Measurements from ENCODE around the gene D2HGDH. TPM values are rescaled to one million over a fixed set of nuclear protein-coding genes. Genes with fewer than 3 reads are reported as not detected.

The D2HGDH gene
- total and polyA plus RNA-seq, 2 of the 13 experiments (the other 11 are each of a cell fraction or from before 2014, with no cell fraction given): 19.2 to 20.3 TPM

- peak; percentile 64; the same call in 1 of the 2 replicates for TF ChIP-seq ZSCAN29 (CRISPR knock-in tag; conservative IDR thresholded peaks at IDR 0.05)
- peak; percentile 94 for TF ChIP-seq ZNF724P (CRISPR knock-in tag; IDR thresholded peaks at IDR 0.05; ENCODE audit: borderline replicate concordance)
- TF ChIP-seq MAFG (CRISPR knock-in tag; IDR thresholded peaks at IDR 0.05): peak; percentile 52; the same call in 1 of the 2 replicates
- TF ChIP-seq WIZ (CRISPR knock-in tag; IDR thresholded peaks at IDR 0.05): no peak; the same call in 1 of the 2 replicates
- TF ChIP-seq ZNF674 (CRISPR knock-in tag; IDR thresholded peaks at IDR 0.05; ENCODE audit: low read depth): no peak; the same call in 1 of the 2 replicates
- TF ChIP-seq PHF20 (CRISPR knock-in tag; IDR thresholded peaks at IDR 0.05): peak; percentile 61
- TF ChIP-seq ZHX2 (IDR thresholded peaks at IDR 0.05; ENCODE audit: low read depth): no peak
- peak; percentile 90 for TF ChIP-seq ZHX2 (CRISPR knock-in tag; IDR thresholded peaks at IDR 0.05; ENCODE audit: borderline replicate concordance)
- TF ChIP-seq KLF6 (CRISPR knock-in tag; IDR thresholded peaks at IDR 0.05): peak; percentile 95
- 0 out of 2 replicates have a peak, but pooled peaks have one; percentile 12 for TF ChIP-seq TMF1 (CRISPR knock-in tag; IDR thresholded peaks at IDR 0.05; ENCODE audit: low read depth)
- 0 out of 2 replicates have a peak, but pooled peaks have one; percentile 65 for TF ChIP-seq CENPT (CRISPR knock-in tag; IDR thresholded peaks at IDR 0.05; ENCODE audit: low read depth)
- peak; percentile 98 for TF ChIP-seq MXD4 (CRISPR knock-in tag; IDR thresholded peaks at IDR 0.05)
- peak; percentile 95 for TF ChIP-seq MAX (IDR thresholded peaks at IDR 0.05)
- peak; percentile 90; the same call in 1 of the 2 replicates for TF ChIP-seq ZNF816 (CRISPR knock-in tag; IDR thresholded peaks at IDR 0.05; ENCODE audit: borderline replicate concordance)
- no peak for TF ChIP-seq ZMYM2 (CRISPR knock-in tag; IDR thresholded peaks at IDR 0.05)
- no peak for TF ChIP-seq MLLT10 (CRISPR knock-in tag; IDR thresholded peaks at IDR 0.05)
- TF ChIP-seq TRIM22 (IDR thresholded peaks at IDR 0.05): no peak
- TF ChIP-seq ZHX1 (CRISPR knock-in tag; IDR thresholded peaks at IDR 0.05; ENCODE audit: low read depth): peak; percentile 80; the same call in 1 of the 2 replicates
- TF ChIP-seq SNAI1 (CRISPR knock-in tag; IDR thresholded peaks at IDR 0.05; ENCODE audit: borderline replicate concordance): peak; percentile 54; the same call in 1 of the 2 replicates
- no peak for TF ChIP-seq NFIC (IDR thresholded peaks at IDR 0.05; ENCODE audit: low read length)
These were observed 32.9 kb upstream of the D2HGDH start, which contains the start of gene ING5 (continued) for GRCh38 chr2:241701399-241702154.

Measured in HepG2 (cell line).